IPS DF 19.7 (cell line): ENCODE results near the gene TMEM9.
"Not testable (repeated sequence)": the region's sequence is repeated elsewhere in the genome, so short reads cannot be mapped to it uniquely, and the experiment has no call there.

Source experiments
- DNase-seq: peaks from one replicate; pipeline ENCODE4 v3.0.0-alpha.2; 2013; ENCODE audit warnings: low read depth, low spot score

Gene TMEM9

DNA sequence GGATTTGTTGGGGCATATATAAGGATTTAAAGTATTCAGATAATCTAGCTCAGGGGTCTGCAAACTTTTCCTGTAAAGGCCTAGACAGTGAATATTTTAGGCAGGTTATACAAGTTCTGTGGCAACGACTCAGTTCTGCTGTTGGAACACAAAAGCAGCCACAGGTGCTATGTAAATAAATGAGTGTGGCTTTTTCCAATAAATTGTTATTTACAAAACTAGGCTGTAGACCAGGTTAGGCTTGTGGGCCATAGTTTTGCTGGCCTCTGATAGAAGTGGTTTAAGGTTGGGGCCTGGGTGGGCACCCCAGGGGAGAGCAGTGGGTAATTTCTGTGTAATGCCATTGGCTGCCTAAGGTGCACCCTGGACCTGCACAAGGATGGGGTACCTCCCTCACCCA, 19.5 kb upstream of the TMEM9 start:
- DNase-seq, result no peak

- DNase-seq, result no peak
Measured at GRCh38 chr1:201172999-201173610, 18.8 kb upstream of the TMEM9 start.

GRCh38 chr1:201172326-201172725, 18.1 kb upstream of the TMEM9 start:
- DNase-seq, result no peak

GRCh38 chr1:201171063-201172036, 17.1 kb upstream of the TMEM9 start:
- DNase-seq, result no peak

GRCh38 chr1:201170533-201171062, 16.3 kb upstream of the TMEM9 start:
- no peak for DNase-seq

GRCh38 chr1:201169971-201170532, 15.8 kb upstream of the TMEM9 start:
- DNase-seq, result no peak

- no peak for DNase-seq
Measured at GRCh38 chr1:201169203-201169602, 14.9 kb upstream of the TMEM9 start.

DNA sequence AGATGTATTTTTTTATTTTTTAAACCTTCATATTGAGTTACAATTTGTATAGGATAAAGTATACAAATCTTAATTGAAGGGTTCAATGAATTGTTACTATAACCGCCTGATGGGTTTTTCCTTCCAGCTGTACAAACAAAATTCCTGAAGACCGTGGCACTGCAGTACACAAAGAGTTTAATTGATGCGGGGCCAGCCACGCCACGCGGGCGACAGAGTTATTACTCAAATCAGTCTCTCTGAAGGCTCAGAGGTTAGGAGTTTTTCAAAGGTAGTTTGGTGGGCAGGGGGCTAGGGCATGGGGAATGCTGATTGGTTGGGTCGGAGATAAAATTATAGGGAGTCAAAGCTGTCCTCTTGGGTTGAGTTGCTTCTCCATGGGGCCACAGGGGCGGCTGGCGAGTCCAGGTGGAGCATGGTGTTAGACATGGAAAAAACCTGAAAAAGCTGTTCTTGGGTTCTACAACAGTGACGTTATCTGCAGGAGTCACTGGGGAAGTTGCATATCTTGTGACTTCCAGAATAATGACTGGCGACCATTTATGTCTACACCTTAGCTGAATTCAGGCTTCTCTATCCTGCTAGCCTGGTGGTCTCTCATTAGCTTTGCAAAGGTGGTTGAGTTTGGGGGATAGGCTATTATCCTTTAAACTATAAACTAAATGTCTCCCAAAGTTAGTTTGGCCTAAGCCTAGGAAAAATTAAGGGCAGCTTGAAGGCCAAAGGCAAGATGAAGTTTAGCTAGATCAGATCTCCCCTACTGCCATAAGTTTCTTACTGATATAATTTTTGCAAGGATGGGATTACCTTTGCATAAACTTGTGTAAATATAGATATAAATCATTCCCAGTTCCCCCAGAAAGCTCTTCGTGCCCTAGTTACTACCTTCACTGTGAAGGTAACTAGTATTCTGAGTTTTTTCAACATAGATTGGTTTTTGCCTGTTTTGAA, 13.0 kb upstream of the TMEM9 start:
- no peak for DNase-seq

- DNase-seq, result no peak
Measured at GRCh38 chr1:201164645-201165044, 10.4 kb upstream of the TMEM9 start.

DNA sequence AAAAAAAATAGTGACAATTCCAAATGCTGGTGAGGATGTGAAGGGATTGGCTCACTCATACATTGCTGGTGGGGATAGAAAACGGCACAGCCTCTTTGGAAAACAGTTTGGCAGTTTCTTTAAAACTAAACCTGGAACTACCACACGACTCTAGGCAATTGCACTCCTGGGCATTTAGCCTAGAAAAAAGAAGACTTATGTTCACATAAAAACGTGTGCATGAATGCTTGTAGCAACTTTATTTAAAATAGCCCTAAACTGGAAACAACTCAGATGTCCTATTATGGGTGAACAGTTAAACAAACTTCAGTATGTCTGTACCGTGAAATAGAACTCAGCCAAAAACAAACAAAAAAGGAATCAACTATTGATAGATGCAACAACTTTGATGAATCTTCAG, 9.4 kb upstream of the TMEM9 start:
- no peak for DNase-seq

DNA sequence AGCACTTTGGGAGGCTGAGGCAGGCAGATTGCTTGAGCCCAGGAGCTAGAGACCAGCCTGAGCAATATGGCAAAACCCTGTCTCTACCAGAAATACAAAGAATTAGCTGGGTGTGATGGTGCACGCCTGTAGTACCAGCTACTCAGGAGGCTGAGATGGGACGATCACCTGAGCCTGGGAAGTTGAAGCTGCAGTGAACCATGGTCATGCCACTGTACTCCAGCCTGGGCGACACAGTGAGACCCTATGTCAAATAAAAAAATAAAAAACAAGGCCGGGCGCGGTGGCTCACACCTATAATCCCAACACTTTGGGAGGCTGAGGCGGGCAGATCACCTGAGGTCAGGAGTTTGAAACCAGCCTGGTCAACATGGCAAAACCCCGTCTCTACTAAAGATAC, 8.8 kb upstream of the TMEM9 start:
- DNase-seq, result not testable (repeated sequence)

DNA sequence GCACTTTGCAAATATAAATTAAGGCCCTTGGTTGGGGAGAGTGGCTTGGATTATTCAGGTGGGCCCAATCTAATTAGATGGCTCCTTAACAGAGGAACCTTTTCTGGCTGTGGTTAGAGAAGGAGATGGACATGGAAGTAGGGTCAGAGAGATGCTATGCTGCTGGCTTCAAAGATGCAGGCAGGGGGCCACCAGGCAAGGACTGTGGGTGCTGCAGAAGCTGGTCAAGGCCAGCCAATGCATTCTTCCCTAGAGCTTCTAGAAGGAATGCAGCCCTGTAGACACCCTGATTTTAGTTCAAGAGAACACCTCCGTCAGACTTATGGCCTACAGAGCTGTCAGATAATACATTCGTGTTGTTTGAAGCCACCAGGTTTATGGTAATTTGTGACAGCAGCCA, 3.7 kb upstream of the TMEM9 start:
- no peak for DNase-seq

DNA sequence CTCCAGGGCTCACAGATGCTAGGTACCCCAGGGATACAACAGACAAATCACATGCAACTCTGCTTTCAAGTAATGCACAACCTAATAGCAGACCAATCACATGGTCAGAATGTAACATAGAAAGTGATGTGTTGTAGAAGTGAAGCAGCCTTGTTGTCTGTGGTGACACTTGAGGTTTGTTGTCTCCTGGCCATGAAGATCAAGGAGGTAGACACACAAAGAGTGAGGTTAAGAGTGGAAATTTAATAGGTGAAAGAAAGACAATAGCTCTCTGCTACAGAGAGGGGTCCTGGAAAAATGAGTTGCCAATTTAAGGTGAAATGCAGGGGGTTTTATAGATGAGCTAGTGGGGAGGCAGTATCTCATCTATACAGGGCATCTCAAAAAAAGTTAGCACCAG, 2.5 kb upstream of the TMEM9 start:
- no peak for DNase-seq

GRCh38 chr1:201156346-201156745, 2.1 kb upstream of the TMEM9 start:
- DNase-seq, result no peak

DNA sequence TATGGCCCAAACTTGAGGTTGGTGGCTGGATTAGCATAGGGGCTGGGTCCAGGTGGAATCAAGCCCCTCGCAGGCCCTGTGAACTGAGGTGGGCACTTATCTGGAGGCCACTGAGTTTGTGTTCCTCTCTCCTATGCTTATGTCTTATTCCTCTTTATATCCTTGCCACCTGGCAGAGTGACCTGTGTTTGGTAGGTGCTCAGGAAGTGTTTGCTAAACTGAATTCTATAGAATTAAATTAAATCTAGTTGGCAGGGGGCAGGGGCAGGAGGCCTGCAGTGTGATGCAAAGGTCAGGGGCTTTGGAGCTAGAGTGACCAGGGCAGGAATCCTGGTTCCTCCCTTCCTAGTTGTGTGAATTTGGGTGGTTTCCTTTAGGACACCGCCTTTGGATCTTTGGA, 1.1 kb upstream of the TMEM9 start:
- no peak for DNase-seq

- DNase-seq, result no peak
Measured at GRCh38 chr1:201153474-201154388, 543 bp downstream of the TMEM9 start.

- no peak for DNase-seq
Measured at GRCh38 chr1:201149400-201149799, 4.9 kb downstream of the TMEM9 start.

GRCh38 chr1:201147396-201148015, 6.8 kb downstream of the TMEM9 start:
- DNase-seq, result no peak

GRCh38 chr1:201146626-201147390, 7.5 kb downstream of the TMEM9 start:
- DNase-seq, result no peak
